Kidney (tissue), 14 donors: Measurements from ENCODE around the gene PIP5K1B. TPM values are rescaled to one million over a fixed set of nuclear protein-coding genes. Genes with fewer than 3 reads are reported as not detected.

Source experiments
- DNase-seq, 5 donors: peaks; one replicate each; pipeline ENCODE4 v3.0.0-alpha.2; 2013 to 2020
- FAIRE-seq: peaks from 2 replicates; lab custom pipeline; 2012; peaks lifted over from hg19 to GRCh38; lab: Jason Lieb, UNC
- H3K27ac ChIP-seq, 2 donors: one replicate each; pipeline ENCODE4 v1.7.0; 2013; ENCODE audit warnings: low read depth in 2 of 2, low read length in 2 of 2, inconsistent platforms in 1 of 2
- H3K27me3 ChIP-seq: one replicate; pipeline ENCODE4 v1.7.1; 2013; ENCODE audit warnings: low read length, inconsistent platforms; ENCODE audit not compliant: control insufficient read depth, insufficient read depth
- H3K36me3 ChIP-seq, 3 donors: one replicate each; pipeline versions ENCODE4 v1.7.0 to v1.7.1; 2013; ENCODE audit warnings: low read length in 3 of 3, control low read depth in 1 of 3, inconsistent platforms in 1 of 3; ENCODE audit not compliant: insufficient read depth in 3 of 3, control insufficient read depth in 2 of 3
- H3K4me1 ChIP-seq, 3 donors: one replicate each; pipeline versions ENCODE4 v1.7.0 to v1.7.1; 2013; ENCODE audit warnings: low read length in 3 of 3, inconsistent platforms in 1 of 3, low read depth in 1 of 3; ENCODE audit not compliant: control insufficient read depth in 2 of 3, insufficient read depth in 2 of 3
- H3K4me3 ChIP-seq, 3 donors: one replicate each; pipeline versions ENCODE4 v1.7.0 to v1.8.1; 2013; ENCODE audit warnings: low read length in 3 of 3, control low read depth in 1 of 3, inconsistent platforms in 1 of 3
- H3K9ac ChIP-seq, 3 donors: one replicate each; pipeline versions ENCODE4 v1.7.0 to v1.7.1; 2013; ENCODE audit warnings: low read length in 3 of 3, control low read depth in 1 of 3, inconsistent platforms in 1 of 3
- H3K9me3 ChIP-seq, 3 donors: one replicate each; pipeline versions ENCODE4 v1.7.0 to v1.7.1; 2013; ENCODE audit warnings: low read length in 3 of 3, control low read depth in 1 of 3, inconsistent platforms in 1 of 3; ENCODE audit not compliant: control insufficient read depth in 2 of 3, insufficient read depth in 1 of 3
- CTCF ChIP-seq: IDR thresholded peaks from 3 replicates; pipeline ENCODE4 v1.5.1; 2012; ENCODE audit warnings: mild to moderate bottlenecking, moderate library complexity, borderline replicate concordance; ENCODE audit not compliant: insufficient read depth; ENCODE audit errors: extremely low read depth
- intact Hi-C: fragments of 100-400 bp; cut with DNase I; formaldehyde crosslinking; loops from one replicate; pipeline ENCODE4 v1.11.1; 2022
- polyA plus RNA-seq: library from polyadenylated mRNA; stranded (reverse); fragments of 350-450 nt; fragmentation: Illumina TruSeq; extraction: RNeasy Lipid Tissue Mini Kit (QIAGEN cat#74804); gene quantifications from one replicate; pipeline ENCODE4 v1.2.3, GENCODE V29; 2014; ENCODE audit warnings: low read depth, low replicate concordance; ENCODE audit not compliant: insufficient read depth
- total RNA-seq: library from RNA; stranded (reverse); fragmentation: NEBNext Ultra II Directional; extraction: Animal tissue kit (Norgen Biotek cat#: 25700); gene quantifications from one replicate; pipeline ENCODE4 v1.2.1, GENCODE V29; 2021
- donor health status: control.
- donor health status: control.
- donor health status: control.
- donor health status: control.
- donor health status: control.
- donor health status: DM: yes; HTN: yes; CAD: no.
- donor health status: Normal renal cell carcinoma (clear cell type).

Gene PIP5K1B
- total and polyA plus RNA-seq, 2 donors from 2014 or later = 9.4 to 10.1 TPM

GRCh38 chr9:68721666-68722330 lies 16.8 kb downstream of the PIP5K1B start:
- no peak overlapping the region for H3K4me3 ChIP-seq
- TF ChIP-seq CTCF = no peak
- intact Hi-C loops = no loop called here
- no peak overlapping the region for H3K27ac ChIP-seq
- H3K27me3 ChIP-seq = no peaks in the 10 kb centered on the region
- no peaks in the 10 kb centered on the region for H3K36me3 ChIP-seq
- FAIRE-seq = no peak
- H3K9ac ChIP-seq = no peak overlapping the region
- DNase-seq = no peak
- no peaks in the 10 kb centered on the region for H3K4me1 ChIP-seq
- H3K9me3 ChIP-seq = no peaks in the 10 kb centered on the region

DNA sequence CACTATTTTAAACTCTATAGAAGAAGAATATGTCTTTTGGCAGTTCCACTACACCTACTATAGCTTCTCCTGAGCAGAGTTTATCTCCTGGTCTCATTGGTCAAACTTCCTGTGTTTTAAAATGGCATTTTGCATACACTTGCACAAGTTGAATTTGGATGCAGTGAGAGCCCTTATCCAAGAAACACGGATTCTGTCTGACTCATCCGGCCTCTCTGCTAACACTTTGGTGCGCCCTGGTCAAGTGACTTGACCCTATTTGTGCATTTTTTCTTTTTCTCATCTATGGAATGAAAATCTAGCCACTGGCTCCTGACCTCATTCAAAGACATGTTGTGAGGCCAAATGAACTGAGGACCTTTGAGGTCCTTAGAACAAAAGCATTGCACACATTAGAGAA lies 20.0 kb downstream of the PIP5K1B start:
- TF ChIP-seq CTCF = no peak
- DNase-seq = no peak
- Histone ChIP-seq H3K4me1 (no peaks in the 10 kb centered on the region), H3K36me3 (no peaks in the 10 kb centered on the region), H3K9me3 (peaks cover 0 to 5% (median 0%) of the 10 kb centered on the region in 3 donors), H3K27me3 (no peaks in the 10 kb centered on the region), H3K9ac (no peak overlapping the region), H3K4me3 (no peak overlapping the region), H3K27ac (no peak overlapping the region)
- no peak for FAIRE-seq
- intact Hi-C loops = no loop called here

- Histone ChIP-seq H3K9me3 (peaks cover 0 to 5% (median 0%) of the 10 kb centered on the region in 3 donors), H3K4me3 (no peak overlapping the region), H3K36me3 (no peaks in the 10 kb centered on the region), H3K9ac (no peak overlapping the region), H3K27ac (no peak overlapping the region), H3K27me3 (no peaks in the 10 kb centered on the region), H3K4me1 (no peaks in the 10 kb centered on the region)
- intact Hi-C loops = no loop called here
- FAIRE-seq (no peak), DNase-seq (no peak)
- TF ChIP-seq CTCF = no peak
Measured at GRCh38 chr9:68726489-68726888, 21.4 kb downstream of the PIP5K1B start.
